Mucosa of descending colon (tissue), 3 donors: ENCODE results near the gene TRDN. TPM values are rescaled to one million over a fixed set of nuclear protein-coding genes. Genes with fewer than 3 reads are reported as not detected.

Source experiments
- ATAC-seq: fragments of 200-7000 bp; cut with Tn5 transposase; one replicate; pipeline ENCODE4 v1.9.1; 2020; ENCODE audit warnings: mild to moderate bottlenecking, moderate library complexity
- DNase-seq, 3 donors: peaks; one replicate each; pipeline ENCODE4 v3.0.0-alpha.2; 2020
- H3K36me3 ChIP-seq: fragments of 200-600 bp; one replicate; pipeline ENCODE4 v1.8.0; 2021; ENCODE audit warnings: low read depth, mild to moderate bottlenecking
- H3K4me1 ChIP-seq: fragments of 200-600 bp; one replicate; pipeline ENCODE4 v1.8.0; 2021; ENCODE audit warnings: low read depth, mild to moderate bottlenecking
- H3K4me3 ChIP-seq: fragments of 200-600 bp; one replicate; pipeline ENCODE4 v1.8.0; 2021; ENCODE audit warnings: mild to moderate bottlenecking
- H3K9me3 ChIP-seq: fragments of 200-600 bp; one replicate; pipeline ENCODE4 v1.8.0; 2021; ENCODE audit warnings: mild to moderate bottlenecking
- CTCF ChIP-seq: fragments of 200-600 bp; IDR thresholded peaks from one replicate; pipeline ENCODE4 v1.8.0; 2022; ENCODE audit warnings: antibody characterized with exemption, mild to moderate bottlenecking
- intact Hi-C, 2 donors: fragments of 100-400 bp; cut with DNase I in 1 of 2; cut with micrococcal nuclease in 1 of 2; formaldehyde crosslinking; loops; one replicate each; pipeline versions ENCODE4 v1.11.0 to v1.11.1; 2022; cut with DNase I, micrococcal nuclease
- total RNA-seq, 3 donors: library from RNA; stranded (reverse); fragmentation: NEBNext Ultra II Directional in 2 of 3; extraction: Animal tissue kit (Norgen Biotek cat#: 25700) in 2 of 3; gene quantifications; one replicate each; pipeline versions ENCODE4 v1.2.1 to v1.2.4, GENCODE V29; 2021 to 2023
- donor health status: DM: no; HTN: no; CAD: no; lungs with moderate emphysema.
- donor health status: DM: no; HTN: no; CAD: no.
- donor health status: DM: no; HTN: yes; CAD: no.

TRDN gene
- total RNA-seq, 3 donors from 2014 or later: 0.12 to 0.51 TPM; not detected in 1

DNA sequence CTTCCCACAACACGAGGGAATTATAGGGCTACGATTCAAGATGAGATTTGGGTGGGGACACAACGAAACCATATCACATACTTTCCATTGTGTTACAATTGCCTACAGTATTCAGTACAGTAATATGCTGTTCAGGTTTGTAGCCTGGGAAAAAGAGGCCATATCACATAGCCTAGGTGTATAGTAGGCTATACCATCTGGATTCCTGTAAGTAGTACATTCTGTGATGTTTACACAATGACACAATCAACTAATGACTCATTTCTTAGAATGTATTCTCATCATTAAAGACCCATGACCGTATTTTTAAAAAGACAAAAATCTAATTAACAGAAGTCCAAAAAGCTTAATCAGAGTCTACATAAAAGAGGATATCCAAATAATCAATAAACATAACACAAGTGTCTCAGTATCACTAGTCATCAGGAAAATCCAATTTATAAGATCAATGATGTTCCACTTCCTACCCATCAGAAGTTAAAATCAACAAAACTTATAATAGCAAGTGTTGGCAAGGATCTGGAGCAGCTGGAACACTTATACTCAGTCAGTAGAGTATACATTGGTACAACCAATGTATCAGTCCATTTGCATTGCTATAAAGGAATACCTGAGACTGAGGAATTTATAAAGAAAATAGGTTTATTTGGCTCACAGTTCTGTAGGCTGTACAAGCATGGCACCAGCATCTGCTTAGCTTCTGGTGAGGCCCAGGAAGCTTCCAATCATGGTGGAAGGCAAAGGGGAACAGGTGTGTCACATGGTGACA, 424.8 kb downstream of the TRDN start:
- Histone ChIP-seq H3K9me3 (no peaks in the 10 kb centered on the region), H3K36me3 (no peaks in the 10 kb centered on the region), H3K4me3 (no peak overlapping the region), H3K4me1 (no peaks in the 10 kb centered on the region)
- DNase-seq (no peak), ATAC-seq (no peak)
- TF ChIP-seq CTCF: no peak
- intact Hi-C loops: no loop called here

- ATAC-seq (no peak), DNase-seq (no peak)
- no peaks in the 10 kb centered on the region for H3K36me3 ChIP-seq
- no peak overlapping the region for H3K4me3 ChIP-seq
- H3K4me1 ChIP-seq: no peaks in the 10 kb centered on the region
- no peaks in the 10 kb centered on the region for H3K9me3 ChIP-seq
- intact Hi-C loops: no loop called here
- TF ChIP-seq CTCF: no peak
Observed at GRCh38 chr6:123210645-123211044, 426.1 kb downstream of the TRDN start.

DNA sequence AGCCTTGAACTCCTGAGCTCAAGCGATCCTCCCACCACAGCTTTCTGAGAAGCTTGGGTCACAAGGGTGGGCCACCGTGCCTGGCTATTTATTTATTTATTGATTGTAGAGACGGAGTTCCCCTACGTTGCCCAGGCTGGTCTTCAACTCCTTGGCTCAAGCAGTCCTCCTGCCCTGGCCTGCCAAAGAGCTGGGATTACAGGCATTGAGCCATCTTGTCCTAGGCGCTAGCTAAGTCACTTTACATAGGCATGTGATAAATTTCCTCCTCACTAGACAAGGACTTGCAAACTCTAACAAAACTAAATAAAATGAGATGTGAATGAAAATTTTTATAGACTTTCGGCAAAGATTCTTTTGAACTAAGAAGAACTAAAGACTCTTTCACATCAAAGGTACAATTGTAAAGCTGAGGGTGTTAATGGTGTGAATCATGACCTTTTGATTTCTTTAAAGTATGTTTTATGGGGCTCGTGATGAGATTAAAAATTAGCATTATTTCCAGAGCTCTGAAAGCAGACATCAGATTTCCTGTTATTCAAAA, 428.7 kb downstream of the TRDN start:
- H3K9me3 ChIP-seq: no peaks in the 10 kb centered on the region
- no peak for ATAC-seq
- H3K4me3 ChIP-seq: no peak overlapping the region
- DNase-seq: no peak
- intact Hi-C loops: no loop called here
- no peaks in the 10 kb centered on the region for H3K36me3 ChIP-seq
- H3K4me1 ChIP-seq: no peaks in the 10 kb centered on the region
- TF ChIP-seq CTCF: no peak

GRCh38 chr6:123203928-123204327, 432.8 kb downstream of the TRDN start:
- H3K9me3 ChIP-seq: no peaks in the 10 kb centered on the region
- H3K36me3 ChIP-seq: no peaks in the 10 kb centered on the region
- no peak for ATAC-seq
- DNase-seq: no peak
- H3K4me3 ChIP-seq: no peak overlapping the region
- H3K4me1 ChIP-seq: no peaks in the 10 kb centered on the region
- TF ChIP-seq CTCF: no peak
- intact Hi-C loops: no loop called here

DNA sequence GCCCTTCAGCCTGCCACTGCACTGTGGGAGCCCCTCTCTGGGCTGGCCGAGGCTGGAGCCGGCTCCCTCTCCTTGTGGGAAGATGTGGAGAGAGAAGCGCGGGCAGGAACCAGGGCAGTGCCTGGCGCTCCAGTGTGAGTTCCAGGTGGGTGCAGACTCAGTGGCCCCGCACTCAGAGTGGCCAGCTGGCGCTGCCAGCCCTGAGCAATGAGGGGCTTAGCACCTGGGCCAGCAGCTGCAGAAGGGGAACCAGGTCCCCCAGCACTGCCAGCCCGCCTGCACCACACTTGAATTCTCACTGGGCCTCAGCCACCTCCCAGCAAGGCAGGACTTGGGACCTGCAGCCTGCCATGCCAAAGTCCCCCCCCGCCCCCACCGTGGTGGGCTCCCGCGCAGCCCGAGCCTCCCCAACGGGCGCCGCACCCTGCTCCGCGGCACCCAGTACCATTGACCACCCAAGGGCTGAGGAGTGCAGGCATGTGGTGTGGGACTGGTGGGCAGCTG, 434.8 kb downstream of the TRDN start:
- Histone ChIP-seq H3K9me3 (no peaks in the 10 kb centered on the region), H3K4me3 (no peak overlapping the region), H3K4me1 (no peaks in the 10 kb centered on the region), H3K36me3 (no peaks in the 10 kb centered on the region)
- intact Hi-C loops: no loop called here
- no peak for TF ChIP-seq CTCF
- peak in 1 of 3 donors; percentile 38 for DNase-seq
- no peak for ATAC-seq
